KMS-11 (cell line): ENCODE measurements around the gene KDM2B.
"Not testable (repeated sequence)": the region's sequence is repeated elsewhere in the genome, so short reads cannot be mapped to it uniquely, and the experiment has no call there.

ENCODE experiments used
- H2AFZ ChIP-seq: fragments of 200-600 bp; sonication (generic); 2 replicates; pipeline ENCODE4 v1.6.1; 2016; ENCODE audit warnings: antibody characterized with exemption, mixed run types, low read depth
- H3K27ac ChIP-seq: fragments of 200-600 bp; sonication (generic); 2 replicates; pipeline ENCODE4 v1.6.1; 2016; ENCODE audit warnings: mild to moderate bottlenecking, mixed run types
- H3K27me3 ChIP-seq: fragments of 200-600 bp; sonication (generic); 2 replicates; pipeline ENCODE4 v1.6.1; 2017; ENCODE audit warnings: mild to moderate bottlenecking, low read depth, mixed run types, moderate library complexity; ENCODE audit not compliant: insufficient read depth
- H3K36me3 ChIP-seq: fragments of 200-600 bp; sonication (generic); 2 replicates; pipeline ENCODE4 v1.6.1; 2017; ENCODE audit warnings: mild to moderate bottlenecking, mixed run types; ENCODE audit not compliant: insufficient read depth
- H3K4me1 ChIP-seq: fragments of 200-600 bp; sonication (generic); 2 replicates; pipeline ENCODE4 v1.6.1; 2016; ENCODE audit warnings: mild to moderate bottlenecking, low read depth, mixed run types; ENCODE audit not compliant: poor library complexity, severe bottlenecking
- H3K4me2 ChIP-seq: fragments of 200-600 bp; sonication (generic); 2 replicates; pipeline ENCODE4 v1.7.0; 2016; ENCODE audit warnings: mild to moderate bottlenecking, mixed run types
- H3K4me3 ChIP-seq: fragments of 200-600 bp; sonication (generic); IDR thresholded peaks from 2 replicates; pipeline ENCODE4 v1.6.1; 2017; ENCODE audit warnings: low read depth, low read length, mixed read lengths; ENCODE audit not compliant: insufficient read depth
- H3K79me2 ChIP-seq: fragments of 200-600 bp; sonication (generic); 2 replicates; pipeline ENCODE4 v1.6.1; 2016; ENCODE audit warnings: low read depth, mixed run types; ENCODE audit not compliant: insufficient read depth
- H3K9ac ChIP-seq: fragments of 200-600 bp; sonication (generic); 2 replicates; pipeline ENCODE4 v1.6.1; 2016; ENCODE audit warnings: mild to moderate bottlenecking, mixed run types
- H4K20me1 ChIP-seq: fragments of 200-600 bp; sonication (generic); 2 replicates; pipeline ENCODE4 v1.6.1; 2016; ENCODE audit warnings: mild to moderate bottlenecking, mixed run types; ENCODE audit not compliant: insufficient read depth
- CTCF ChIP-seq: fragments of 200-600 bp; sonication (generic); conservative IDR thresholded peaks from 2 replicates; pipeline ENCODE4 v1.6.1; 2017; ENCODE audit warnings: low read depth, mild to moderate bottlenecking, antibody characterized with exemption, low read length, moderate library complexity, mixed read lengths

Gene KDM2B

GRCh38 chr12:121392325-121392716 lies 188.5 kb downstream of the KDM2B start:
- no peak for TF ChIP-seq CTCF
- Histone ChIP-seq H3K79me2 (no peaks in the 10 kb centered on the region), H4K20me1 (no peaks in the 10 kb centered on the region), H3K4me2 (peak overlapping the region; percentile 47), H3K4me3 (no peak overlapping the region), H3K27ac (peak overlapping the region; percentile 78), H3K36me3 (no peaks in the 10 kb centered on the region), H3K4me1 (peaks cover 15% of the 10 kb centered on the region), H3K27me3 (no peaks in the 10 kb centered on the region), H3K9ac (peak overlapping the region; percentile 38; the same call in 1 of the 2 replicates), H2AFZ (peak overlapping the region; percentile 54)

- Histone ChIP-seq H3K4me2 (peak overlapping the region; percentile 47), H4K20me1 (no peaks in the 10 kb centered on the region), H3K27ac (peak overlapping the region; percentile 78), H3K79me2 (no peaks in the 10 kb centered on the region), H2AFZ (peak overlapping the region; percentile 54), H3K4me3 (no peak overlapping the region), H3K9ac (peak overlapping the region; percentile 38; the same call in 1 of the 2 replicates), H3K36me3 (no peaks in the 10 kb centered on the region), H3K4me1 (peaks cover 15% of the 10 kb centered on the region), H3K27me3 (no peaks in the 10 kb centered on the region)
- TF ChIP-seq CTCF, result no peak
Observed at GRCh38 chr12:121391619-121392324, 189.1 kb downstream of the KDM2B start.

- no peak overlapping the region for H3K9ac ChIP-seq
- no peaks in the 10 kb centered on the region for H4K20me1 ChIP-seq
- no peaks in the 10 kb centered on the region for H3K79me2 ChIP-seq
- peaks cover 15% of the 10 kb centered on the region for H3K4me1 ChIP-seq
- H2AFZ ChIP-seq, result no peak overlapping the region
- no peaks in the 10 kb centered on the region for H3K27me3 ChIP-seq
- H3K36me3 ChIP-seq, result no peaks in the 10 kb centered on the region
- TF ChIP-seq CTCF, result no peak
- no peak overlapping the region for H3K27ac ChIP-seq
- no peak overlapping the region for H3K4me3 ChIP-seq
- H3K4me2 ChIP-seq, result no peak overlapping the region
Observed at GRCh38 chr12:121390856-121391255, 190.0 kb downstream of the KDM2B start.

GRCh38 chr12:121388421-121388981 lies 192.3 kb downstream of the KDM2B start:
- no peak for TF ChIP-seq CTCF
- Histone ChIP-seq H3K9ac (no peak overlapping the region), H3K4me3 (no peak overlapping the region), H3K27me3 (no peaks in the 10 kb centered on the region), H3K4me2 (no peak overlapping the region), H3K79me2 (no peaks in the 10 kb centered on the region), H3K27ac (no peak overlapping the region), H2AFZ (no peak overlapping the region), H3K36me3 (no peaks in the 10 kb centered on the region), H3K4me1 (peaks cover 15% of the 10 kb centered on the region), H4K20me1 (no peaks in the 10 kb centered on the region)

GRCh38 chr12:121384891-121385290 lies 195.9 kb downstream of the KDM2B start:
- not testable (repeated sequence) for H3K9ac ChIP-seq, H3K4me1 ChIP-seq, H2AFZ ChIP-seq, H3K27ac ChIP-seq, H3K36me3 ChIP-seq, H3K79me2 ChIP-seq, H4K20me1 ChIP-seq, H3K27me3 ChIP-seq, H3K4me2 ChIP-seq, H3K4me3 ChIP-seq
